ENCODE data around the gene ATP8A1.

The ATP8A1 gene

GRCh38 chr4:42642101-42642797 lies 14.7 kb downstream of the ATP8A1 start:
- Histone ChIP-seq H3K9me3 (ENCODE audit: insufficient read depth, low read length) (no peaks in the 10 kb centered on the region), H3K4me3 (ENCODE audit: low read length) (peak overlapping the region; percentile 31), H3K79me2 (ENCODE audit: low read length) (peaks cover 99% of the 10 kb centered on the region), H3K9ac (ENCODE audit: low read length) (no peak overlapping the region), H2AFZ (ENCODE audit: low read depth, low read length) (no peak overlapping the region), H4K20me1 (ENCODE audit: insufficient read depth, low read length) (no peaks in the 10 kb centered on the region), H3K36me3 (replicated peaks; ENCODE audit: low read depth, low read length) (no peaks in the 10 kb centered on the region), H3K27ac (ENCODE audit: low read length) (peak overlapping the region; percentile 46; the same call in 1 of the 2 replicates), H3K4me1 (ENCODE audit: low read length) (peaks cover 62% of the 10 kb centered on the region), H3K27me3 (ENCODE audit: low read depth, low read length) (no peaks in the 10 kb centered on the region), H3K4me2 (ENCODE audit: low read length) (peak overlapping the region; percentile 84)
- TF ChIP-seq EZH2phosphoT487 (IDR thresholded peaks at IDR 0.05; ENCODE audit: low read depth) = no peak
- TF ChIP-seq, protein P1, sequence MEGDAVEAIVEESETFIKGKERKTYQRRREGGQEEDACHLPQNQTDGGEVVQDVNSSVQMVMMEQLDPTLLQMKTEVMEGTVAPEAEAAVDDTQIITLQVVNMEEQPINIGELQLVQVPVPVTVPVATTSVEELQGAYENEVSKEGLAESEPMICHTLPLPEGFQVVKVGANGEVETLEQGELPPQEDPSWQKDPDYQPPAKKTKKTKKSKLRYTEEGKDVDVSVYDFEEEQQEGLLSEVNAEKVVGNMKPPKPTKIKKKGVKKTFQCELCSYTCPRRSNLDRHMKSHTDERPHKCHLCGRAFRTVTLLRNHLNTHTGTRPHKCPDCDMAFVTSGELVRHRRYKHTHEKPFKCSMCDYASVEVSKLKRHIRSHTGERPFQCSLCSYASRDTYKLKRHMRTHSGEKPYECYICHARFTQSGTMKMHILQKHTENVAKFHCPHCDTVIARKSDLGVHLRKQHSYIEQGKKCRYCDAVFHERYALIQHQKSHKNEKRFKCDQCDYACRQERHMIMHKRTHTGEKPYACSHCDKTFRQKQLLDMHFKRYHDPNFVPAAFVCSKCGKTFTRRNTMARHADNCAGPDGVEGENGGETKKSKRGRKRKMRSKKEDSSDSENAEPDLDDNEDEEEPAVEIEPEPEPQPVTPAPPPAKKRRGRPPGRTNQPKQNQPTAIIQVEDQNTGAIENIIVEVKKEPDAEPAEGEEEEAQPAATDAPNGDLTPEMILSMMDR (IDR thresholded peaks at IDR 0.05; ENCODE audit: low read depth, low read length) = no peak

GRCh38 chr4:42641656-42642055 lies 15.2 kb downstream of the ATP8A1 start:
- TF ChIP-seq, protein P1 (IDR thresholded peaks at IDR 0.05; ENCODE audit: low read depth, low read length) = no peak
- TF ChIP-seq EZH2phosphoT487 (IDR thresholded peaks at IDR 0.05; ENCODE audit: low read depth) = no peak
- Histone ChIP-seq H3K9ac (ENCODE audit: low read length) (no peak overlapping the region), H3K36me3 (replicated peaks; ENCODE audit: low read depth, low read length) (no peaks in the 10 kb centered on the region), H3K4me2 (ENCODE audit: low read length) (peak overlapping the region; percentile 84), H3K9me3 (ENCODE audit: insufficient read depth, low read length) (no peaks in the 10 kb centered on the region), H3K27me3 (ENCODE audit: low read depth, low read length) (no peaks in the 10 kb centered on the region), H3K4me3 (ENCODE audit: low read length) (peak overlapping the region; percentile 31), H3K79me2 (ENCODE audit: low read length) (peaks cover 100% of the 10 kb centered on the region), H3K4me1 (ENCODE audit: low read length) (peaks cover 68% of the 10 kb centered on the region), H4K20me1 (ENCODE audit: insufficient read depth, low read length) (no peaks in the 10 kb centered on the region), H3K27ac (ENCODE audit: low read length) (peak overlapping the region; percentile 46), H2AFZ (ENCODE audit: low read depth, low read length) (no peak overlapping the region)

- H3K9ac ChIP-seq (ENCODE audit: low read length) = no peak overlapping the region
- no peak for TF ChIP-seq EZH2phosphoT487 (IDR thresholded peaks at IDR 0.05; ENCODE audit: low read depth)
- TF ChIP-seq, protein P1 (IDR thresholded peaks at IDR 0.05; ENCODE audit: low read depth, low read length) = no peak
- H3K27me3 ChIP-seq (ENCODE audit: low read depth, low read length) = no peaks in the 10 kb centered on the region
- H3K36me3 ChIP-seq (replicated peaks; ENCODE audit: low read depth, low read length) = no peaks in the 10 kb centered on the region
- H2AFZ ChIP-seq (ENCODE audit: low read depth, low read length) = no peak overlapping the region
- H3K79me2 ChIP-seq (ENCODE audit: low read length) = peaks cover 100% of the 10 kb centered on the region
- peak overlapping the region; percentile 46 for H3K27ac ChIP-seq (ENCODE audit: low read length)
- peaks cover 73% of the 10 kb centered on the region for H3K4me1 ChIP-seq (ENCODE audit: low read length)
- H3K4me3 ChIP-seq (ENCODE audit: low read length) = peak overlapping the region; percentile 31; the same call in 1 of the 2 replicates
- H3K4me2 ChIP-seq (ENCODE audit: low read length) = peak overlapping the region; percentile 84
- no peaks in the 10 kb centered on the region for H3K9me3 ChIP-seq (ENCODE audit: insufficient read depth, low read length)
- no peaks in the 10 kb centered on the region for H4K20me1 ChIP-seq (ENCODE audit: insufficient read depth, low read length)
Observed at GRCh38 chr4:42641161-42641560, 15.7 kb downstream of the ATP8A1 start.

DNA sequence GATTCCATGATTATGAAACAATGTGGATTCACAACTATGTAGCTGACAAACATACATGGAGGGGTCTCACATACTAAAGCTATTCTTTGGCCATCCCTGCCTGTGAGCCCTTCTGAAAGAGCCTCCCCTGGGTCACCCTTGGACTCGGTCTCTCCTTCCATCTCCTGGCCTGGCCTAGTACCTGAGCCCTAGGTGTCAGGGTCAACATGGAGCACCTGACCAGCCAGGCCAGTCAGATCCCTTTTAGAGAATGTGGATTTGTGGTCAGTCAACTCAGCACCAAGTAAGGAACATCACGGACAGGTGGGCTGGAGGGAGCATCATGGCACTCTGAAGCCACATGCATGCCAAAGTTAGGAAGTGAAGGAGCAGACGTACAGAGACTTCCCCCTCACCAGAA lies 16.3 kb downstream of the ATP8A1 start:
- H3K9ac ChIP-seq (ENCODE audit: low read length) = no peak overlapping the region
- H3K27ac ChIP-seq (ENCODE audit: low read length) = 0 out of 2 replicates have a peak overlapping the region, but pooled peaks have one; percentile 75
- no peak overlapping the region for H3K4me3 ChIP-seq (ENCODE audit: low read length)
- H3K9me3 ChIP-seq (ENCODE audit: insufficient read depth, low read length) = no peaks in the 10 kb centered on the region
- peak overlapping the region; percentile 84; the same call in 1 of the 2 replicates for H3K4me2 ChIP-seq (ENCODE audit: low read length)
- no peak overlapping the region for H2AFZ ChIP-seq (ENCODE audit: low read depth, low read length)
- peaks cover 76% of the 10 kb centered on the region for H3K4me1 ChIP-seq (ENCODE audit: low read length)
- H3K79me2 ChIP-seq (ENCODE audit: low read length) = peaks cover 99% of the 10 kb centered on the region
- no peaks in the 10 kb centered on the region for H3K27me3 ChIP-seq (ENCODE audit: low read depth, low read length)
- H4K20me1 ChIP-seq (ENCODE audit: insufficient read depth, low read length) = no peaks in the 10 kb centered on the region
- TF ChIP-seq, protein P1 (IDR thresholded peaks at IDR 0.05; ENCODE audit: low read depth, low read length) = no peak
- TF ChIP-seq EZH2phosphoT487 (IDR thresholded peaks at IDR 0.05; ENCODE audit: low read depth) = no peak
- no peaks in the 10 kb centered on the region for H3K36me3 ChIP-seq (replicated peaks; ENCODE audit: low read depth, low read length)

Data from OCI-LY3 (cell line).